NCI-H187 treated with DMSO at 0.1 percent for 48 hours (cell line): ENCODE results near the gene GALNT13.
"Not testable (repeated sequence)": the region's sequence is repeated elsewhere in the genome, so short reads cannot be mapped to it uniquely, and the experiment has no call there.

Experiments
- DNase-seq: peaks from one replicate; lab custom pipeline; 2025; lab: John Stamatoyannopoulos, UW

The GALNT13 gene

DNA sequence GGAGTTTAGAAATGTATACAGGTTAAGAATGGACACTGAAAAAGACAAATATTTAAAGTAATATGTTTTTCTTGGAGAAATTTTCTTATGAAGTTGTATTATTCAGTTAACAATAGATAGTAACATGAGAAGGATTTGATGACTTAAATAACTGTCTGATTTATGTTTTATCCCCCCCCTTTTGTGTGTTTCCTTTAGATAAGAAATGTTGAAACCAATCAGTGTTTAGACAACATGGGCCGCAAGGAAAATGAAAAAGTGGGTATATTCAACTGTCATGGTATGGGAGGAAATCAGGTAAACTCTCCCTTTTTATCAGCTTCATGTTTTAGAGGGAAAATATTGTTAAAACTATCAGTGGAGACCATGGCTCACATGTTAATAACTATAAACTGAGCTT lies 537.1 kb downstream of the GALNT13 start:
- no peak for DNase-seq

DNA sequence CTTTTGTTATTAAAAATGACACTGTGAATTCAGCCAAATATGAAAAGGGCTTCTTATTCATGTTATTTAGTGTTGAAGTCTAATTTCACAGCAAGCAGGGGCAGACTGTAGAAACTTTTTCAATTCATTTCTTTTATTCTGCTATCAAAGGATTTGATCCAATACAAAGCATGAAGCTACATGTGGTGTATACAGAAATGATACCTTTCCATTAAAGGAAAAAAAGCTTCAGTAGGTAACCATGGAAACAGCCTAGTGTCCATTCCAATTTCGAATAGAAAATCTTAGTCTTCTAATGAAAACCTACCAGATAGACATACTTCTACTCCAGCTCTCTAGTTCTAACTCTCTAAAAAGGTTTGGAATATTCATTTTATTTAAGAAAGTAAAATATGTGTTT lies 550.5 kb downstream of the GALNT13 start:
- no peak for DNase-seq

DNA sequence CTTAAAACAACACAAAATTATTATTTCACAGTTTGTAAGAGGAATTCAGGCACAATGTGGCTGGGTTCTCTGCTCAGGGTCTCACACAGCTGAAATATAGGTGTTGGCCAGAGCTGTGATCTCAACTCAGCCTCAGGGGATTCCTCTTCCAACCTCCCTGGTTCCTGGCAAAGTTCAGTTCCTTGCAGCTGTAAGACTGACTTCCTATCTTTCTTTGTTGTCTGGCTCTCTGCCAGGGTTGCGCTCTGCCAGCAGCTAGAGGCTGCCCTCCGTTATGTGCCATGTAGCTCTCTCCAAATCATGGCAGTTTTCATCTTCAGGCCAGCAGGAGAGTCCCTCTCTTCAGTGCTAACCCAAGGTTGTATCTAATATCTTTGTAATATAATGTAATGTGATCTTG lies 554.3 kb downstream of the GALNT13 start:
- DNase-seq, result no peak

DNA sequence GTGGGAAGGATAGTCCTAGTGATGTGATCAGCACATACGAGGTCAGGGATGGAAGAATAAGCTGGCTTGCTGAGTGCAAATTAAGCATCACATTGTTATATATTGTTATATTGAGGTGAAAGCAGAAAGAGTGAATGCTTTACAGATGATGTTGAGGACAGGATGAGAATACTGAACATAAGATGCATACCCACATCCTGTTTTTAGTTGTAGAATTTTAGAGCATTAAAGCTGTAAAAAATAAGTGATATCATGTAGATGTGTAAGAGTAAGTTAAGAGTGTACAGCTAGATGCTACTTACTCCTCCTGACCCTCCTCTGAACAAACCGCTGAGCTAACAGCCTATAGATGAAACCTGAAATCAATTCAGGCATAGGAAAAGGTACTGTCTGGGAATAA lies 555.7 kb downstream of the GALNT13 start:
- DNase-seq, result no peak

DNA sequence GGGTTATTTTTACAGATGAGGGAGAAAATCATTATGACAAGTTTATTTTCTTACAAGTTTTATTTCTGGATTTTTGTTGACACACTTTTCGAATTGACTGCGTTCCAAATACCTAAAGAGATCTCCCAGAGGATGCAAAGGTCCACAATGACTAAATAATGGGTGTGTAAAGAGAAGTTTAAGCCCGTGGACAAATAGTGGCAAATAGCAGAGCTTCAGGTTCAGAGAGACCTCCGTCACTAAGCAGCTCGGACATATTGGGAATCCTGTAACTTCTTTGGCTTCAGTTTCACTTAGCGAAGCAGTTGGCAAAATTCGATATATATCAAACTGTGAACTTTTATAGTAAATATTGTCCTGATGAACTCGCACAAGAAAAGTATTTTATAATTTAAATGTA lies 556.3 kb downstream of the GALNT13 start:
- DNase-seq, result no peak

DNA sequence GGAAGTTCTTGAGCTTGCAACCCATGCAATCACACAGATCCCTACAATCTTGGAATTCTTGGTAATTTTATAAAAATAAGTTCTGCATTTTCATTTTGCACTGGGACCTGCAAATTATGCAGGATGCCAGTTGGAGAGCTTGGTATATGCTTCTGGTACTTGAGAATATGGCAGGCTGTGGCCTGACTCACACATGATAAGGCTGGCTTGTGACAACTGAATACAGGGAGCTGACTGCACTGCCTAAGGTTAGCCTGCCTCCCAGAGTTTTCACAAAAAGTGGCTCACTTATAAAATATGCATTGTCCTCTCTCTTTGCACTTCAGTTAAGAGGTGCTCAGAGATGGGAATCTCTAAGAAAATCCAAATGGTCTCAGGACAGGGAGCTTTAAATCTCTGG lies 561.3 kb downstream of the GALNT13 start:
- DNase-seq, result no peak

DNA sequence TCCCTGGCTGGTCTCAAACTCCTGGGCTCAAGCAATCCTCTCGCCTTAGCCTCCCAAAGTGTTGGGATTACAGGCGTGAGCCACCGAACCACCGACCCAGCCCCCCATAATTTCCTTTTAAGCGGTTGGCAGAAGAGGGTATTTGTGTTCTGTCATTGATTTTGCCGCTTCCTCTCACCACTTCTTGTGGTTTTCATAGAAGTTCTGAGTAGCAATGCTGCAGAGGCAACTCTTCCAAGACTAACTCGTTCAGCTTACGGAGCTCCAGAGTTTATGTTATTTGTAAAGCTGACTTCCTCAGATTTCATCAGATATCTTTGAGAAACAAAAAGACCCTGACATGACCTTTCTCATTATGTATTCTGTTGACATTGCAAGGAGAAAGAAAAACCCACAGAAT lies 565.4 kb downstream of the GALNT13 start:
- DNase-seq, result no peak

DNA sequence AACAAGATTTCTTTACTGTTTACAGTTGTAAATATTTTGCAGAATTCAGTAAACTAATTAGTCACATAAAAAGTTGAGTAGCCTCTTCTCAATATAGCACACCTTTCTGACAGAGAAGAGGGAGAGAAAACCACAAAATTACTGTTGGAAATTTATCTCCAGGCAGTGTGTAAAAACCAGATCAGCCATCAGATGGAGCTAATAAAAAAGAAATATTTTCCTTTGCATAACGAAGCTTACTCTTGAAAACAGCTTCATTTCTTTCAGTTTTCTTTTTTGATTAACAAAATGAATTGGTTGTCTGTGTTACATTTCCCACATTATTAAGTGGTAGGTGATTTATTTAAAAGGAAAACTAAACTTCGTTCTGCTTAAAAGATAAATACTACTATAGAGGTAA lies 567.4 kb downstream of the GALNT13 start:
- no peak for DNase-seq

DNA sequence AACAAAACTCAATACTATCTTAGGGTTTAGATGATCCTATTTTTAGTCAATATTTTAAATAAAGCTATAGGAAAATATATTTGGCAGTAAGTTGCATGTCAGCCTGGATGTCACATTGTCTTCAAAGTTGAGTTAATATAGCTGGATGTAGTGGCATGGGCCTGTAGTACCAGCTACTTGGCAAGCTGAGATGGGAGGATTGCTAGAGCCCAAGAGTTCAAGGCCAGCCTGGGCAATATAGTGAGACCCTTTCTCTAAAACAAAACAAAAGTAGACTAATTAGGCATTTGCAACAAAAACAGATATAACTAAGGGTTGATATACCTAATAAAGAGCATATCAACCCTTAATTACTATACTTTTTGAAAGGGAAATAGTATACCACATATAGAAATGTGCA lies 572.2 kb downstream of the GALNT13 start:
- DNase-seq, result no peak

DNA sequence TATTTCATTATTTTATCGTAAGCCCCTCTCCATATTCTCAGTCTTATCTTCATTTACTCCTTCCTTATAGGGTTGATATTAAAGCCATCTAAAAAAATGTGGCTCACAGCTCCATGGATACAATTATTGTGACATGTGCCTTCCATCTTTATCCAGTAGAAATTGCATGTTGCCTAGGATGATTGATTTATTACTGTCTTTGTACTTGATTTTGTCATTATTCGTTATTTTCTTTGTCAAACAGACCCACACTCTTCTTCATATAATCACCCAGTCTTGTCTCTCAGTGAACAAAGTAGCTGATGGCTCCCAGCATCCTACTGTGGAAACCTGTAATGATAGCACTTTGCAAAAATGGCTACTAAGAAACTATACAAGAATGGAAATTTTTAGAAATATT lies 574.6 kb downstream of the GALNT13 start:
- no peak for DNase-seq

DNA sequence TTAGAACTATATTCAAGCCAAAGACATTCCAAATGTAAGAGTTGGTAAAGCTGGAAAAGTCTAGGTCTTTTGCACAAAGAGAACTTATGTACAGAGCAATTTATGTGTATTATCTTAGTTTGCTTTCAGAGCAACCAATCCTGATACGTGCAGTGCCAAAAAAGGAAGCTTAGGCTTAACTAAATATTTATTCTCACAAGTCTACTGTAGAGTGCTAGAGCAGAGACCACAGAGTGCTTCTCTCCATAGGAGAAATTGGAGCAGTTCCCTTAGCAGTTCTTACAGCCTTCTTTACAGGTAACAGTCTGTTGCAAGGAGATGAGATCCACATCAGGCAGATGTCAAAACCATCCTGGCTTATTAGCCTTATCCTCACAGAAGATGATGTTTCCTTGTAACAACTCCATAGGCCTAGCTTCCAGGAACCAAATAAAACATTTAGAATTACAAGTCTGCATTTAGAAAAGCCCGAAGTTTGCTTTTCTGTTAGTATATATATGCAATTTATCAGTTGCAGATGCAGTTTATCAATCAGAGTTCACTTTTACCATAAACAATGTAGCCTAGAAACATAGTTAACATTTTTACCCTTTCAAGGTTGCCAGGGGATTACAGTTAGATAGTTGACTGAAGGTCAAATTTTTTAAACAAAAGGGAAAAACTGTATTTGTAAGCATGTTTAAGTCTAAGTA lies 576.2 kb downstream of the GALNT13 start:
- no peak for DNase-seq

DNA sequence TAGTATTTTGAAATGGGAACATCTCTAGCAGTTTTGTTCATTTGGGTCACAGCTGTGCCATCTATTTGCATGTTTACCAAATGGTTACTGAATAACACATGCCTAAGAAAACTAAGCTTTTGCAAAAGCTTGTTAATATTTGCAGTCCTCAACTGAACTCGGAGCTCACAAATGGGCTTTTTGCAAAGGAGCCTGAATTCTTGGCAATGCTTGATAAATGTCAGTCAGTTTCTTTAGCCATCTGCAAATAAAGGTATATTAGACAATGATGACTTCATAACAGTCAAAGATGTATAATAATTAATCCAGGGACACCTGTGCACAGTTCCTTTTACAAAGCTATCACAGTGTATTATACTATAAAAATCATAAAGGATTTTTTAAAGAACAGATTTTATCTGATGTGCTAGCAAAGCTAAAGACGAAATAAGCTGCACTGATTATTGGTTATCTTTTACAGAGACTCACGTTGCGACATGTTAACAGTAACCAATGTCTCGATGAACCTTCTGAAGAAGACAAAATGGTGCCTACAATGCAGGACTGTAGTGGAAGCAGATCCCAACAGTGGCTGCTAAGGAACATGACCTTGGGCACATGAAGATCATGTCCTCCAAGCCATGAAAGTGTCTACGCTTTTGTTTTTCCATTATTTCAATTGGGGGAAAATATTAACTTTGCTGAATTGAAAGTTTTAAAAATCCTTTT lies 578.4 kb downstream of the GALNT13 start:
- DNase-seq, result no peak

DNA sequence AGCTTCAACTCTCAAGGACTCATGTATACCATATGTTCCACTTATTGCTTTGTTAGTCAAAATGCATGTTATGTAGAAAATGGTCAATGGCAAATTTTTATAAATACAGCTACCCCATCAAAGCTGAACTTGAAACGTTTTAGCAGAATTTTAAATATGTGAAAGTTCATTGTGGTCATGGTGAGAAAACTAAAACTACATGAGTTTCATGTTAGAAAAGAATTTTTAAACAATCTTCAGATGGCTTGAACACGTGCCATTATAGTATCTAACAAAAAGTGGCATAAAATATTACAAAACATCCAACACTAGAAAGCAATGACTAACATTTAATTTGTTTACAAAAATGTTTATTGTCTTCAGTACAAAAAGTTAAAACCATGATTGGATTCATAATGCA lies 580.7 kb downstream of the GALNT13 start:
- no peak for DNase-seq

DNA sequence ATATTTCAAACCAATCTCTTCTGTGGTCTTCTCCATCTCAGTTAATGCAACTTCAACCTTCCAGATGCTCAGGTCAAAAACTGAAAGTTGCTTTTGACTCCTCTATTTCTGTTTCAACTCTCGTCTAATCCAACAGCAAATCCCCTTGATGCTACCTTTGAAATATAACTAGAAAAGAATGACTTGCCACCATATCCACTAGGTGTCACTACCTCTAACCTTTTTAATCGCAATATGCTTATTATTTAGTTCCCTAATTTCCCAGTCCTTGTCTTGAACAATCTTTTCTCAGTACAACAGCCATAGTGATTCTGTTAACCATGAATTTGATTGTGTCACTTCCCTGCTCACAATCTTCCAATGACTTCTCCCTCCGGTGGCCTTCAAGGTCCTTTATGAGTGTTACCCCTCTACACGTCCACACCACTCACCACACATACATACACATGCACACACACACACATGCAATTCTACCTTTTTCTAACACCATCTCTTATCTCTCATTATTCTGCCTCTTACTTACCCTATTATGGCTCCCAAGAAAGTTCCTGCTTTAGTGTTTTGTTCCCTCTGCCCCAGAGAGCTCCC lies 581.3 kb downstream of the GALNT13 start:
- no peak for DNase-seq

DNA sequence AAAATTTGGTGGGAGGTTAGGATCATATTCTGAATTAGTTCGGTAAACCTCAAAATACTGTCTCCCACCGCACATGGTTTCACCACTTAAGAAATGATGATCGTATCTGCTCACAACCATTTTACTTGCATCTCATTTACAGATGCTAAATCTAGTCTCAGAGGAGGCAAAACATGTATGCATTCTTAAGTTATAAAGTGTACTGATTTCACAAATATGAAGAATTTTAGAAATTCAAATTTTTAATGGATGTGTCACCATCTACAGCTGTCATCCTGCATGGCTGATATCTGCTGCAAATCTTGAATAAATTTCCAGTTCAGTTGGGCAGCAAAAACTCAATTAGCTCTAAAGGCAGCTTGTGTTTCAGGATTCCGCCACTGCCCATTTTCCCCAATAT lies 583.4 kb downstream of the GALNT13 start:
- DNase-seq, result no peak

DNA sequence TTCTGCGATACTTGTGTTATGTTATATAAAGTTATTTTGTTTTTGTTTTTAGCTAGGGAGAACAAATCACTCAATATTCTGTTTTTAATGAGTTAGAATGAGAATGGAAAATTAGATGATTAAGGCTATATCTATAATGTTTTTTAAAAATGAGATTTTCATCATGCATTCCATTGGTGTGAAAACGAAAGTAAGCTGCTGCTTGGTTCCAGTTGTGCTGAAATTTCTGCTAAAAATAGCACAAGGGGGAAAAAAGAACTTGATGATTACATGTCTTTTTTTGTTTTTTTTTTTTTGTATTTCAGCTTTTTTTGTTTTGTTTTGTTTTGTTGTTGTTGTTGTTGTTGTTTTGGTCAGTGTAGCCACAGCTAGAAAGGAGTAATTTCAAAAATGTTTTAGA lies 584.1 kb downstream of the GALNT13 start:
- no peak for DNase-seq

DNA sequence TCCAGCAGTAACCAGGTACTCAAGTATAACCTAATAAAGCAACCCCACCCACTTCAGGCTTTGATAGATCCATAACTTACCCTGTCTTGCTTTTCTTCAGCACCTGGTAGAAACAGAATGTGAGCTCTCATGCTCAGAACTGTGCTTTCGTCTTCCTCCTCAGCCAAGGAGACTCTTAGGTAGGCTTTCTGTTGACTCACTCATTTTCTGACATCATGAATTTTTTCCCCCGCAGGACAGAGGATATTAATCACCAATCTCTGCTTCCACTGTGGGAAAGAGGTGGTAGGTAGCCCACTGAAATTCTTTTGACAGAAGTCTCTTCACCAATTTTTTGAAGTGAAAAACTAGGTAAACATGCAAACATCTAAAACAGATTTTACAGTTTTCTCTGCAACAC lies 585.6 kb downstream of the GALNT13 start:
- no peak for DNase-seq

DNA sequence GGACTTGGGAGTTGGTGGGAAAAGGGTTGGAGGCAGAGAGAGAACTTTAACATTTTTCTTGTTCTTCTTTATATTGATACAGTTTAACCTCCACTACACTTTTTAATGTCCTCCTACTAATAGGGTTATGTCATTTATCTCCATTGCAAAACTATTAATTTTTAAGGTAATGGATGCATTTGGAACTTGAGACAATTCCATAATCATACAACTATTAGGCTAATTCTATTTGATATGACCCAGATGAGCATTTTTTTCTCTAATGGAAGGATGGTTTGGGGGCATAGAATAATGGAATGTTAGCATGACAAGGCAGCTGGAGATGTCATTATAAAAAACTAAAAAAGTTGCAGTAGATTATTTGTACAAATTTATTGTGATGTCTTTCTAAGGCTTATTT lies 587.6 kb downstream of the GALNT13 start:
- no peak for DNase-seq

DNA sequence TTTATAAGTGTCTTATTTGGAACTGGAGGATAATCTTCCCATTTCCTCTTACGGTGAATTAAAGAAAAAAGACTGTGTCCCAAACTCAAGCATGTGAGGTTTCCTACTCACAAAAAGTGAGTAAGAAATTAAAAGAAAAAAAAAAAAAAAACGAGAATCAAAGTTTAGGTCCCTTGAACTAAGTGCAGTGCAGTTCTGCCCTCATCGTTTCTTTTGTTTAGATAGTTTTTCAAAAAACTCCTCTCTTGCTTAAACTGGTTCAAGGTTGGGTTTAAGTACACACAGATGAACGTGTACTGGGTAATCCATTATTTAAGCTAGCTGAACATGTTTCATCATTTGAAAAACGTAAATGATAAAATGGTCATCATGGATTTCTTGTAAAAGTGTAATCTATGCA lies 590.9 kb downstream of the GALNT13 start:
- no peak for DNase-seq

DNA sequence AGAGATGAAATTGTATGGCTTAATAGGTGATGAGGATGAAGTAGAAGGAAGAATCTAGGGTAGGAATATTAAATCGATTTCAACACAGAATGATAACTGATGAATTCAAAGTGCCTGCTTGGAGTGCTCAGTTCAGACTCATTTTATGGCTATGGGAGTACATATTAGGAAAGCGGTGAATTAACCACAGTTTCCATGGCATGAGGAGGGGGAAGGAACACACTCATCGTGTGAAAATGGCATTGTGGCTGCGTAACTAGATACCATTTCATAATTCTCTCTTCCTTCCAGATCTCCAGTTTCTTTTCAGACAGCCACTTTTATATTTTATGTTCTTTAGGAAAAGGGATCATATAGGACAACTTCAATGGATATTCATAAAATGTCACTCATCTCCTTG lies 594.5 kb downstream of the GALNT13 start:
- DNase-seq, result no peak

DNA sequence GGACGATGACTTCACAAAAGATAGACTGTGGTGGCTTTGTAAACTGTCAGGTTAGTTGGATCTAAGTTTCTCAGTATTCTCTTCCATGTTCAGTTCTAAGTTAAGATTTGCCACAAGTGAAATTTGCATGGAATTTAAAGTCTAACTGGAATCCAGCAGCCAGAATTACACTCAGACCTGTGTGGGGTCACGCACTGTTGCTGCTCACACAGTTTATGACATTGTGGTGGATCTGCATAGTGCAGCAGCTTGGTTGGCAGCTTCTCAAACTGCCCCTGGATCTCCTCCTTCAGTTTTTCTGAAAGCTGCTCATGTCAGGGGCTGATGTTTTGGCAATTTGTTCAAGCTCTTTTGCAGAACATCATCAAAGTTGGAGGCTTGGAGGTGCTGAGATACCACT lies 598.7 kb downstream of the GALNT13 start:
- no peak for DNase-seq

DNA sequence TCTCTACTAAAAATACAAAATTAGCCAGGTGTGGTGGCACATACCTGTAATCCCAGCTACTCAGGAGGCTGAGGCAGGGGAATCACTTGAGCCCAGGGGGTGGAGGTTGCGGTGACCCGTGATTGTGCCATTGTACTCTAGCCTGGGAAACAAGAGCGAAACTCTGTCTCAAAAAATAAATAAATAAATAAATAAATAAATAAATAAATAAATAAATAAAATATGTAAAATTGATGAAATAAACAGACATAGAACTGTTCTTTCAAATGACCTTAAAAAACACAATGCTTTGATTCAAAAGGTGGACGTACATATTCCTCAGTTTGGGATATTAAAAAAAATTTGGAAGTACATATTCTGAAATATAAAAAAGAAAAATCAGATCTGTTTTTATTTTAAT lies 599.8 kb downstream of the GALNT13 start:
- DNase-seq, result not testable (repeated sequence)

DNA sequence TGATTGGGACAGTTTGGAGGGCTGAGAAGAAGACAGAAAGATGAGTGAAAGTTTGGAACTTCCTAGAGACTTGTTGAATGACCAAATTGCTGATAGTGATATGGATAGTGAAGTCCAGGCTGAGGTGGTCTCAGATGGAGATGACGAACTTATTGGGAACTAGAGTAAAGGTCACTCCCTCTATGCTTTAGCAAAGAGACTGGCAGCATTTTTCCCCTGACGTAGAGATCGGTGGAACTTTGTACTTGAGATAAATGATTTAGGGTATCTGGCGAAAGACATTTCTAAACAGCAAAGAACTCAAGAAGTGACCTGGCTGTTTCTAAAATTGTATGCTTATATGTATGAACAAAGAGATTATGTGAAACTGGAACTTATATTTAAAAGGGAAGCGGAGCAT lies 605.6 kb downstream of the GALNT13 start:
- DNase-seq, result no peak

DNA sequence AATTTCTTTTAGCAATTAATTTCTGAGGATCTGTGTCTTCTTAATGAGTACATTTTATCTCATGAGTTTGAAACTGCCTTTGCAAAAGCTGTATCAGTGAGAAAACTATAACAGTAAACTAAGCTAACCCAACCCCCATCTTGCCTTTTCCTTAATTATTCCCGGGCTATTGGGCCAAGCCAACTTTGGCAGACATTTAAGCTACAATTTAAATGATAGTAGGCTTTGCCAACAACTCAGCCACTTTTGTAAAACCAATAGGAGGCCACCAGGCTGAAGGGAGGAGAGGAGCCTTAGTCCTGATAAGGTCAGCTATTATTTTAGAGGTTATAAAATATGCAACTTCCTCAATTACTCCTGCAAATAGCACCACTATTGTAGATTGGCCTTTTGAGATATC lies 608.8 kb downstream of the GALNT13 start:
- DNase-seq, result no peak
